Activated CD8-positive, alpha-beta memory T cell treated with anti-CD3 and anti-CD28 coated beads, Interleukin-2, amount 50 U/mL, for 1 hour (primary cell): ENCODE results near the gene FAM8A1.

Experiments
- DNase-seq: peaks from one replicate; pipeline ENCODE4 v3.0.0-alpha.2; 2020; ENCODE audit errors: extremely low read depth

FAM8A1 gene

GRCh38 chr6:17602888-17603287 lies 2.8 kb downstream of the FAM8A1 start:
- no peak for DNase-seq

- no peak for DNase-seq
Measured at GRCh38 chr6:17606606-17607005, 6.5 kb downstream of the FAM8A1 start.

- DNase-seq = no peak
Measured at GRCh38 chr6:17610835-17611234, 10.7 kb downstream of the FAM8A1 start.

GRCh38 chr6:17612048-17612447 lies 11.9 kb downstream of the FAM8A1 start:
- no peak for DNase-seq

GRCh38 chr6:17615794-17616193 lies 15.7 kb downstream of the FAM8A1 start:
- no peak for DNase-seq

GRCh38 chr6:17621003-17621402 lies 20.9 kb downstream of the FAM8A1 start:
- DNase-seq = no peak

GRCh38 chr6:17622144-17622543 lies 22.0 kb downstream of the FAM8A1 start:
- DNase-seq = no peak

GRCh38 chr6:17624396-17624795 lies 24.3 kb downstream of the FAM8A1 start:
- no peak for DNase-seq

- no peak for DNase-seq
Measured at GRCh38 chr6:17628873-17629272, 28.8 kb downstream of the FAM8A1 start.

- DNase-seq = no peak
Measured at GRCh38 chr6:17629824-17630510, 29.9 kb downstream of the FAM8A1 start.

GRCh38 chr6:17630511-17631073 lies 30.5 kb downstream of the FAM8A1 start:
- no peak for DNase-seq

- no peak for DNase-seq
Measured at GRCh38 chr6:17632934-17633333, 32.8 kb downstream of the FAM8A1 start.

GRCh38 chr6:17633465-17634188 lies 33.5 kb downstream of the FAM8A1 start:
- no peak for DNase-seq

- DNase-seq = no peak
Measured at GRCh38 chr6:17635568-17635967, 35.5 kb downstream of the FAM8A1 start.

GRCh38 chr6:17638212-17638715 lies 38.2 kb downstream of the FAM8A1 start:
- DNase-seq = no peak

- no peak for DNase-seq
Measured at GRCh38 chr6:17640477-17640917, 40.4 kb downstream of the FAM8A1 start.

- DNase-seq = no peak
Measured at GRCh38 chr6:17648745-17649144, 48.6 kb downstream of the FAM8A1 start.

GRCh38 chr6:17650656-17651309 lies 50.7 kb downstream of the FAM8A1 start:
- DNase-seq = no peak

- no peak for DNase-seq
Measured at GRCh38 chr6:17653198-17653882, 53.2 kb downstream of the FAM8A1 start.

GRCh38 chr6:17656092-17656491 lies 56.0 kb downstream of the FAM8A1 start:
- no peak for DNase-seq

- DNase-seq = no peak
Measured at GRCh38 chr6:17656644-17657043, 56.5 kb downstream of the FAM8A1 start.
